ENCODE data around the gene PCNX4.

DNA sequence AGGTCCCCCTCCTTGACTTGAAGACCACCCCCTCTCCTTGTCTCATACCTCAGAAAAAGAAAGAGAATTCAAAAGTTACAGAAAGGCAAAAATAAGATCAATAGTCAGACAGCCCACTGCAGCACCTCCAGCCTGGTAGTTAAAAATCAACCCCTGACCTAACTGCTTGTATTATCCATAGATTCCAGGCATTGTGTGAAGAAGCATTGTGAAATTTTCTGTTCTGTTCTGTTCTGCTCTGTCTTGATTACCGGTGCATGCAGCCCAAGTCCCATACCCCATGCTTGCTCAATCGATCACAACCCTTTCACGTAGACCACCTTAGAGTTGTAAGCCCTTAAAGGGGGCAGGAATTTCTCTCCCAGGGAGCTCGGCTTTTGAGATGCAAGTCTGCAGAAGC lies 79.2 kb downstream of the PCNX4 start:
- TF ChIP-seq ELF4 (IDR thresholded peaks at IDR 0.05), result no peak
- no peak for TF ChIP-seq SP1 (IDR thresholded peaks at IDR 0.05)
- TF ChIP-seq BHLHE40 (IDR thresholded peaks at IDR 0.05; ENCODE audit: borderline replicate concordance), result no peak

All from HEK293T (cell line).